Measurements from ENCODE around the gene KCNT1. TPM values are rescaled to one million over a fixed set of nuclear protein-coding genes. Genes with fewer than 3 reads are reported as not detected.

Gene KCNT1
- total and polyA plus RNA-seq, 2 donors (not counting 3 experiments of a cell fraction or from before 2014, with no cell fraction given), result not detected

GRCh38 chr9:135749171-135750045, 47.4 kb downstream of the KCNT1 start:
- CTCF ChIA-PET, result no interaction called here

More at GRCh38 chr9:135749171-135750045, 47.4 kb downstream of the KCNT1 start:
- Histone ChIP-seq H3K4me3 (replicated peaks in 1 of 3; ENCODE audit: insufficient read depth in 1 of 3, low read depth in 1 of 3, low read length in 3 of 3) (no peak overlapping the region), H3K79me2 (ENCODE audit: control insufficient read depth, insufficient read depth, low read length) (no peaks in the 10 kb centered on the region), H4K20me1 (replicated peaks; ENCODE audit: control insufficient read depth, extremely low read depth, insufficient read depth, low read length) (no peaks in the 10 kb centered on the region), H3K9me3 (replicated peaks; ENCODE audit: control insufficient read depth, insufficient read depth, low read length) (no peaks in the 10 kb centered on the region), H3K9me1 (replicated peaks; ENCODE audit: control insufficient read depth, extremely low read depth, insufficient read depth, low read length) (no peaks in the 10 kb centered on the region), H3K27ac (ENCODE audit: insufficient read depth, low read depth, low read length) (no peak overlapping the region), H3K9ac (replicated peaks; ENCODE audit: extremely low read depth, insufficient read depth, low read length) (no peak overlapping the region), H3K4me1 (ENCODE audit: control insufficient read depth, extremely low read depth, insufficient read depth, low read length) (no peaks in the 10 kb centered on the region), H3K27me3 (ENCODE audit: control insufficient read depth in 2 of 2, insufficient read depth in 2 of 2, low read length in 2 of 2) (no peaks in the 10 kb centered on the region), H3K36me3 (ENCODE audit: control insufficient read depth in 2 of 2, extremely low read depth in 1 of 2, insufficient read depth in 2 of 2, low read length in 2 of 2) (no peaks in the 10 kb centered on the region), H2AFZ (ENCODE audit: low read depth, low read length) (no peak overlapping the region), H3K4me2 (ENCODE audit: insufficient read depth, low read length) (no peak overlapping the region)
- TF ChIP-seq MAX (IDR thresholded peaks at IDR 0.05; ENCODE audit: insufficient read depth, insufficient read length) (no peak), POLR2AphosphoS5 (IDR thresholded peaks at IDR 0.05; ENCODE audit: insufficient read depth, low read depth, low read length) (no peak), FOS (IDR thresholded peaks at IDR 0.05; ENCODE audit: borderline replicate concordance, insufficient read depth, low read length) (no peak), JUN (IDR thresholded peaks at IDR 0.05; ENCODE audit: borderline replicate concordance, insufficient read depth, insufficient read length, low read depth) (no peak), MYC (IDR thresholded peaks at IDR 0.05; ENCODE audit: low read depth, low read length) (no peak), EZH2 (IDR thresholded peaks at IDR 0.05; ENCODE audit: borderline replicate concordance, low read depth, low read length, severe bottlenecking) (no peak), CTCF (IDR thresholded peaks at IDR 0.05; ENCODE audit: extremely low read depth in 1 of 2, insufficient read depth in 1 of 2, low read depth in 1 of 2, low read length in 2 of 2) (no peak), GATA2 (IDR thresholded peaks at IDR 0.05; ENCODE audit: insufficient read depth, insufficient read length, low read depth, low read length) (no peak)
- FAIRE-seq, result no peak
- dilution Hi-C loops (cut with MboI; ENCODE audit: extremely low pct_ligation_motif_present, low sequenced_read_pairs) (no loop called here), intact Hi-C loops (cut with micrococcal nuclease) (no loop called here)
- BruUV-seq (replicated peaks), result no TSS peak
- POLR2A ChIA-PET, result no interaction called here
- no peak for DNase-seq (ENCODE audit: low read depth, low spot score)
